ENCODE measurements around the gene GPR160. TPM values are rescaled to one million over a fixed set of nuclear protein-coding genes. Genes with fewer than 3 reads are reported as not detected.

Gene GPR160, protein sequence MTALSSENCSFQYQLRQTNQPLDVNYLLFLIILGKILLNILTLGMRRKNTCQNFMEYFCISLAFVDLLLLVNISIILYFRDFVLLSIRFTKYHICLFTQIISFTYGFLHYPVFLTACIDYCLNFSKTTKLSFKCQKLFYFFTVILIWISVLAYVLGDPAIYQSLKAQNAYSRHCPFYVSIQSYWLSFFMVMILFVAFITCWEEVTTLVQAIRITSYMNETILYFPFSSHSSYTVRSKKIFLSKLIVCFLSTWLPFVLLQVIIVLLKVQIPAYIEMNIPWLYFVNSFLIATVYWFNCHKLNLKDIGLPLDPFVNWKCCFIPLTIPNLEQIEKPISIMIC
- total RNA-seq = 10 to 100 TPM; 26.4 to 31.9 TPM

DNA sequence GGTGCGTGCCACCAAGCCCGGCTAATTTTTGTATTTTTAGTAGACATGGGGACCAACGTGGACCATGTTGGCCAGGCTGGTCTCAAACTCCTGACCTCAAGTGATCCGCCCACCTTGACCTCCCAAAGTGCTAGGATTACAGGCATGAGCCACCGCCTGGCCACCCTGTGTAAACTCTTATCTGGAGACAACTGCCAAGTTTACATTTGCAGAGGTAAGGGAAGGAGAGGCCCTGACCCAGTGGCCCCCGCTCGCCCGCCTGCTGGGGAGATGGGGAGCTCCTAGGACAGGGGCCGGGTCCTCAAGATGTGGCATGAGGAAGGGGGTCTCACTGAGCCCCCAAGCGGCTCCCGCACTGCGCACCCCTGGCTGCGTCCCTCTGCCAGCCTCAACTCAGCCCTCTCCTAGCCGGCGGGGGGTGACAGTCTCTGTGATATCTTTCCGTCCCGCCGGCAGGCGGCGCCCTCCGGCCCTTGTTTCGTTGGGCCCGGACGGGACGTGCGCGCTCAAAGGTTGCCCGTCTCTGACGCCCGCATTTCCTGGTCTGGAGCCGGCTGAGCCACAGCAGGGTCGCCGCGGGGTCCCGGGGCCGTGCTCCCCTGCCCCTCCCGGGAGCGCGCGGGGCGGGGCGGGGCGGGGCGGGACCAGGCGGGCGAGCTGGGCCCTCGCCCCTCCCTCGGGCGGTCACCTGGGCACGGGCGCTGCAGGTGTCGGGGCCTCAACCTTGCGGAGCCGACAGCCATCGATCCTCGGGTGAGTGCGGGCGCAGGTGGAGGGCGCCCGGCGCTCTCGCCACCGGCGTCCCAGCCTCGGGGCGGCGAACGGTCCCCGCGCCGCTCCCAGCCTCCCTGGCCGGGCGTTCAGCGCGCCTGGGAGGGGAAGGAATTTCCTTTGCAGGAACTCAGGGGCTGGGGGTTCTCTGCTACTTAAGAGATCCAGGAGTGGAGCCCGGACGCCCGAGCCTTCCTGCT, at the start of gene GPR160:
Gene GPR160 (plus strand): TSS at position 533 of the 971 bp plus-strand sequence. CDS start 45,978 bp downstream, outside the sequence.
- DNase-seq (peak; percentile 89 to 92 (median 90)), ATAC-seq (peak; percentile 88)
- Histone ChIP-seq H3K36me3 (replicated peaks in 1 of 2; ENCODE audit: insufficient read depth in 1 of 2, low read depth in 2 of 2) (no peaks in the 10 kb centered on the region), H3K9me3 (no peaks in the 10 kb centered on the region), H3K4me1 (peaks cover 15% of the 10 kb centered on the region), H3K27ac (peak within 1 kb of the TSS; percentile 19 to 87 (median 81)), H3K27me3 (no peaks in the 10 kb centered on the region), H3K4me3 (peak within 1 kb of the TSS; percentile 29 to 32)
- 4 to 18% methylated on average over 9 to 65 of the region's 78 CpGs for WGBS, 2 donors
- intact Hi-C loops (cut with DNase I) = no loop called here
- TF ChIP-seq, protein P1, sequence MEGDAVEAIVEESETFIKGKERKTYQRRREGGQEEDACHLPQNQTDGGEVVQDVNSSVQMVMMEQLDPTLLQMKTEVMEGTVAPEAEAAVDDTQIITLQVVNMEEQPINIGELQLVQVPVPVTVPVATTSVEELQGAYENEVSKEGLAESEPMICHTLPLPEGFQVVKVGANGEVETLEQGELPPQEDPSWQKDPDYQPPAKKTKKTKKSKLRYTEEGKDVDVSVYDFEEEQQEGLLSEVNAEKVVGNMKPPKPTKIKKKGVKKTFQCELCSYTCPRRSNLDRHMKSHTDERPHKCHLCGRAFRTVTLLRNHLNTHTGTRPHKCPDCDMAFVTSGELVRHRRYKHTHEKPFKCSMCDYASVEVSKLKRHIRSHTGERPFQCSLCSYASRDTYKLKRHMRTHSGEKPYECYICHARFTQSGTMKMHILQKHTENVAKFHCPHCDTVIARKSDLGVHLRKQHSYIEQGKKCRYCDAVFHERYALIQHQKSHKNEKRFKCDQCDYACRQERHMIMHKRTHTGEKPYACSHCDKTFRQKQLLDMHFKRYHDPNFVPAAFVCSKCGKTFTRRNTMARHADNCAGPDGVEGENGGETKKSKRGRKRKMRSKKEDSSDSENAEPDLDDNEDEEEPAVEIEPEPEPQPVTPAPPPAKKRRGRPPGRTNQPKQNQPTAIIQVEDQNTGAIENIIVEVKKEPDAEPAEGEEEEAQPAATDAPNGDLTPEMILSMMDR (IDR thresholded peaks at IDR 0.05) = peak; percentile 60 to 92 (median 88)
- TF ChIP-seq POLR2A (IDR thresholded peaks at IDR 0.05) = peak; percentile 59 to 72 (median 70)

DNA sequence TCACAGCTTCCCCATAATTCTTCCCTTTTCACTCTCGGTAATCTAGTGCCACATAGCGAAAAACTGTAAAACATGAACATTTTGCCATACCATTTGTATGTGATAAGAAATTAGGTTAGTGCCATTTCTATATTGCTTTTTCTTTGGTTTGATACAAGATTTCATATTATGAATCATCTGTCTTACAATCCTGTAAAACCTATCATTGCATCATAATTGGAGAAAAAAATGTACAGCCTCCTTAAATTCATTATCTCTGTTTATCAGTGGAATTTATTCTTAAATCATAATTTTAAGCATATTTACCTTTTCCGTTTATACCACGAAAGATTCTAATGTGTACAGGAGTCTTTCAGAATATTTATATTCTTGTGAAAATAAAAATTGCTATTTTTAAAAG, 47.4 kb upstream of the GPR160 start:
- no peak overlapping the region for H3K4me3 ChIP-seq
- H3K36me3 ChIP-seq (replicated peaks in 1 of 2; ENCODE audit: insufficient read depth in 1 of 2, low read depth in 2 of 2) = peaks cover 0 to 32% of the 10 kb centered on the region in 2 donors
- TF ChIP-seq POLR2A (IDR thresholded peaks at IDR 0.05) = no peak
- TF ChIP-seq, protein P1 (IDR thresholded peaks at IDR 0.05) = no peak
- no peaks in the 10 kb centered on the region for H3K27me3 ChIP-seq
- H3K4me1 ChIP-seq = no peaks in the 10 kb centered on the region
- DNase-seq (no peak), ATAC-seq (no peak)
- H3K9me3 ChIP-seq = no peaks in the 10 kb centered on the region
- intact Hi-C loops (cut with DNase I) = no loop called here
- 93% methylated on average over 4 of the region's 4 CpGs for WGBS, 2 donors
- no peak overlapping the region for H3K27ac ChIP-seq

DNA sequence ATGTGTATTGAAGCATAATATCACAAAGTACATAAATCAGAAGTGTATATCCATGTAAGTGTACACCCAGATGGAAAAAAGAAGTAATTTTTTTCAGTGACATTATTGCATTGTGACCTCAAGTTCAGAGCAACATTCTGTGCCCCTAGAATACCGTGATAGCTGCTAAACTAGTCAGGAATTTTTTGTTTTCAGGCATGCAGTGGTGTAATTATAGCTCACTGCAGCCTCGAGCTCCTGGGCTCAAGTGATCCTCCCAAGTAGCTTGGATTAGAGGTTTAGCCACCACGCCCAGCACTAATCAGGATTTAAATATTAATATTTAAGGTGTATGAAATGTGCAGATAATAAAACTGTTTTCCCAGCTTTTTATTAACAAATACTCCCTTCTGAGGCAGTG, 45.6 kb upstream of the GPR160 start:
- no peak for TF ChIP-seq POLR2A (IDR thresholded peaks at IDR 0.05)
- TF ChIP-seq, protein P1 (IDR thresholded peaks at IDR 0.05) = no peak
- intact Hi-C loops (cut with DNase I) = no loop called here
- Histone ChIP-seq H3K27ac (no peak overlapping the region), H3K27me3 (no peaks in the 10 kb centered on the region), H3K9me3 (no peaks in the 10 kb centered on the region), H3K4me3 (no peak overlapping the region), H3K36me3 (replicated peaks in 1 of 2; ENCODE audit: insufficient read depth in 1 of 2, low read depth in 2 of 2) (peaks cover 0 to 24% of the 10 kb centered on the region in 2 donors), H3K4me1 (no peaks in the 10 kb centered on the region)
- 71 to 84% methylated on average over 3 of the region's 3 CpGs for WGBS, 2 donors
- ATAC-seq (no peak), DNase-seq (no peak)

DNA sequence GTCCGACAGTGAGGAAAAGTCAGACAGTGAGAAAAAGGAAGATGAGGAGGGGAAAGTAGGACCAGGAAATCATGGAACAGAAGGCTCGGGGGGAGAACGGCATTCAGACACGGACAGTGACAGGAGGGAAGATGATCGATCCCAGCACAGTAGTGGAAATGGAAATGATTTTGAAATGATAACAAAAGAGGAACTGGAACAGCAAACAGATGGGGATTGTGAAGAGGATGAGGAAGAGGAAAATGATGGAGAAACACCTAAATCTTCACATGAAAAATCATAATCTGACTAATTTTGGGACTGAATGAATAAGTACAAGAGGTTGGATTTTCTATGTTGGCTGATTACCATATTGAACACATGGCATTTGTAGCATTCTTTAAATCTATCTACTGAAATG, 45.0 kb upstream of the GPR160 start:
- no peaks in the 10 kb centered on the region for H3K4me1 ChIP-seq
- no peak overlapping the region for H3K27ac ChIP-seq
- intact Hi-C loops (cut with DNase I) = no loop called here

More for the DNA sequence above, 45.0 kb upstream of the GPR160 start:
- Histone ChIP-seq H3K4me3 (no peak overlapping the region), H3K9me3 (no peaks in the 10 kb centered on the region), H3K36me3 (replicated peaks in 1 of 2; ENCODE audit: insufficient read depth in 1 of 2, low read depth in 2 of 2) (peaks cover 0 to 22% of the 10 kb centered on the region in 2 donors), H3K27me3 (no peaks in the 10 kb centered on the region)
- ATAC-seq = no peak
- no peak for TF ChIP-seq POLR2A (IDR thresholded peaks at IDR 0.05)
- TF ChIP-seq, protein P1 (IDR thresholded peaks at IDR 0.05) = no peak
- no peak for DNase-seq
- 76 to 86% methylated on average over 5 of the region's 5 CpGs for WGBS, 2 donors

Measured in body of pancreas (tissue), 4 donors.